Hematopoietic multipotent progenitor cell treated with erythropoietin and hydrocortisone succinate and interleukin-3 and kit ligand, for 17 days (in vitro differentiated cells): ENCODE measurements around the gene MYADM.

Experiments used
- DNase-seq: peaks from one replicate; pipeline ENCODE4 v3.0.0-alpha.2; 2015; ENCODE audit warnings: low spot score

The MYADM gene

DNA sequence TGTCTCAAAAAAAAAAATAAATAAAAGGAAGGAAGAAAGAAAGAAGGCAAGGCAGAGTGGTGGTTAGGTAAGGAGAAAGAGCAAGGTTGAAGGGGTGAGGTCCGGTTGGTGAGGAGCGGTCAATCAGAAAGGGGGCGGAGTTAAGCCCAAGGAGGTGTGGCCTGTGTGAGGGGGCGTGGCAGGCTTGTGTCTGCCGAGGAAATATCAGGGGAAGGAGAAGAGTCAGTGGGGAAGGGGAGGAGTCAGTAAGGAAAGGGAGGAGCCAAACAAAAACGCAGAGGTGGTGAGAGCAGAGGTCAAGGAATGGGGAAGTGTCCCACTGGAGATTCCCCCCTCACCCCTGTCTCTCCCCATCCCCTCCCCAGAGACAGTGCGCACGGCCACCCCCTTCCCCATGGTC is 47.3 kb downstream of the MYADM start:
- DNase-seq, result no peak

DNA sequence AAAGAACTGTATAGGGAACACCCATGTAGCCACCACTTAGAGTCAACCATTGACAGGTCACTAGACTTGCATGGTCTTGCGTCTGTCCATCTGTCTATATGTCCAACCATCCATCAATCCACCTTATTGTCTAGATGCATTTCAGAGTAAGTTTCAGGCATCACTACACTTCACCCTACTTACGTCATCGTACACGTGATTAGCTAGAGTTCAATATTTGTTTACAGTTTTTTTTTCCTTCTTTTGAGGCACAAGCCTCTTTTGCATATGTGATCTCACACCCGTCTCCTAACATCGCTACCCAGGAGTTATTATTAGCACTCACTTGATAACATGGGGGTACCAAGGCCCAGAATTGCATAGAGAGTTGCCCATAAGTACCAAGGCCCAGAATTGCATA is 48.3 kb downstream of the MYADM start:
- DNase-seq, result no peak

DNA sequence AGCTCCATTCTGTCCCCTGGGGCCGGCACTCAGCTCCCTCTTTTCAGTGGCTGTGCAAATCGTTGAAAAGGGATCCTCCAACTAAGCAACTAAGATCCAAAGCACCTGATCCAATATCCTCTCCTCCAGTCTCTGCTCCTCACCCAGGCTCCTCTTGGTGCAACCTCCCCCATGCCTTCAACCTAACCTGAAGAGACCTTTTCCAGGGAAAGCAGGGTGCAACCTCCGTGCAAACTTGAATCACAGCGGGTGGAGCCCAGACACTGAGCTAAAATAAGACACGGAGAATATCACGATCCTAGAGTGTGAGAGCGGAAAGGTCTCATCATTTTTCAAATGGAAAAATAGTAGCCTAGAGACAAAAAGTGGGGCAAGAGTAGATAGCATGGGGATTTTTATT is 49.7 kb downstream of the MYADM start:
- DNase-seq, result no peak
